MCF 10A (cell line): ENCODE data around the gene EDEM1. TPM values are rescaled to one million over a fixed set of nuclear protein-coding genes. Genes with fewer than 3 reads are reported as not detected.

Experiments
- BruUV-seq: library from RNA; stranded (reverse); fragments of 400-500 nt; replicated peaks from 2 replicates; lab custom pipeline; 2021; lab: Mats Ljungman, UMichigan
- CTCF ChIA-PET: fragments of 300-600 bp; sonication (Branson Sonifier 250); formaldehyde crosslinking; extraction: SDS; loops from one replicate; lab custom pipeline; 2021; ENCODE audit warnings: antibody characterized with exemption, inconsistent platforms; lab: Yijun Ruan, JAX
- POLR2A ChIA-PET: fragments of 300-600, 350-650 bp; sonication (Branson Sonifier 250); formaldehyde crosslinking; extraction: SDS; loops from one replicate; lab custom pipeline; 2020; ENCODE audit warnings: antibody characterized with exemption, inconsistent platforms; lab: Yijun Ruan, JAX
- DNase-seq: peaks from one replicate; pipeline ENCODE4 v3.0.0-alpha.2; 2018; ENCODE audit not compliant: unreplicated experiment
- H3K27ac Mint-ChIP-seq: one replicate; pipeline ENCODE4 v1.8.0; 2022; ENCODE audit warnings: mild to moderate bottlenecking, low read depth, mixed read lengths; ENCODE audit not compliant: unreplicated experiment
- H3K27me3 Mint-ChIP-seq: one replicate; pipeline ENCODE4 v1.8.0; 2022; ENCODE audit warnings: mixed read lengths; ENCODE audit not compliant: insufficient read depth, unreplicated experiment
- H3K36me3 Mint-ChIP-seq: one replicate; pipeline ENCODE4 v1.8.0; 2022; ENCODE audit warnings: mild to moderate bottlenecking, moderate library complexity, mixed read lengths; ENCODE audit not compliant: insufficient read depth, unreplicated experiment
- H3K4me1 Mint-ChIP-seq: one replicate; pipeline ENCODE4 v1.8.0; 2022; ENCODE audit warnings: mixed read lengths; ENCODE audit not compliant: insufficient read depth, unreplicated experiment
- H3K4me3 Mint-ChIP-seq: one replicate; pipeline ENCODE4 v1.8.0; 2022; ENCODE audit warnings: mild to moderate bottlenecking, moderate library complexity, mixed read lengths; ENCODE audit not compliant: unreplicated experiment
- H3K9me3 Mint-ChIP-seq: one replicate; pipeline ENCODE4 v1.8.0; 2022; ENCODE audit warnings: mixed read lengths; ENCODE audit not compliant: unreplicated experiment
- CTCF ChIP-seq: fragments of 200-600 bp; IDR thresholded peaks from one replicate; pipeline ENCODE4 v1.8.0; 2022; ENCODE audit warnings: antibody characterized with exemption, mild to moderate bottlenecking; ENCODE audit not compliant: unreplicated experiment
- intact Hi-C: fragments of 100-400 bp; cut with micrococcal nuclease; formaldehyde crosslinking; loops from 2 replicates; pipeline ENCODE4 v1.14.1; 2022
- total RNA-seq: library from RNA; stranded (reverse); gene quantifications from 2 replicates; pipeline ENCODE4 v1.2.3, GENCODE V29; 2022

Gene EDEM1
- total RNA-seq, 1 experiment from 2014 or later, result 114 TPM

DNA sequence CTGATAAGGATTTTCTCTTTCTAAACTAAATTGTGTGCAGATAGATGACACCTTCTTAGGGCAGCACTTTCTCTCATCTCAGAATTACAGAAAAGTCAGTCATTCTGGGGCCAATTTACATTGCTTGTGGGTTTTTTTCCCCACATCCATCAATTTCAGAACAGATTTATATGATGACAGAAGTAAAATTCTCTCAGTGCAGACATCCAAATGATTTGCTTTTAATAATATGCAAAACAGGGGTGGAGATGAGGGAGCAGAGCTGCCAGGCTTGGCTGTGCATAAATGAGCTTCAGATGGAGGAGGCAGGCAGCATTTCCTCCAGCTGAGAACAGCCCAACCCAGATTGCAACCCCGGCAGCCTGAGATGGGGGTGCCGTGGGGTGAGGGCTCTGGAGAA, 44.0 kb downstream of the EDEM1 start:
- no peak for DNase-seq
- Mint-ChIP-seq H3K4me1 (no peaks in the 10 kb centered on the region), H3K36me3 (no peaks in the 10 kb centered on the region), H3K27ac (no peak overlapping the region), H3K9me3 (no peaks in the 10 kb centered on the region), H3K4me3 (no peak overlapping the region), H3K27me3 (no peaks in the 10 kb centered on the region)
- intact Hi-C loops, result no loop called here
- no TSS peak for BruUV-seq
- no peak for TF ChIP-seq CTCF
- POLR2A ChIA-PET, result interaction anchor here (0.7 kb wide), 1 partner anchor 177 kb away, joined by 3 read pairs; no protein-coding TSS in a partner anchor
- CTCF ChIA-PET, result interaction anchor here (1.1 to 1.3 kb wide), 2 partner anchors 41 to 95 kb away, joined by 3 to 7 read pairs; no protein-coding TSS in a partner anchor

- DNase-seq, result no peak
- ChIA-PET POLR2A (interaction anchor here (0.7 to 1.3 kb wide), 2 partner anchors 8 to 10 kb away, joined by 3 read pairs; no protein-coding TSS in a partner anchor), CTCF (interaction anchor here (0.6 to 1.3 kb wide), 4 partner anchors 17 to 1514 kb away, joined by 3 to 7 read pairs (median 3); no protein-coding TSS in a partner anchor)
- H3K27me3 Mint-ChIP-seq, result no peaks in the 10 kb centered on the region
- intact Hi-C loops, result no loop called here
- no peak for TF ChIP-seq CTCF
- H3K4me1 Mint-ChIP-seq, result no peaks in the 10 kb centered on the region
- BruUV-seq, result no TSS peak
- no peaks in the 10 kb centered on the region for H3K36me3 Mint-ChIP-seq
- no peak overlapping the region for H3K27ac Mint-ChIP-seq
- no peaks in the 10 kb centered on the region for H3K9me3 Mint-ChIP-seq
- H3K4me3 Mint-ChIP-seq, result no peak overlapping the region
These were observed 45.1 kb downstream of the EDEM1 start for GRCh38 chr3:5232570-5232969.

GRCh38 chr3:5233026-5233425, 45.5 kb downstream of the EDEM1 start:
- Mint-ChIP-seq H3K36me3 (no peaks in the 10 kb centered on the region), H3K27me3 (no peaks in the 10 kb centered on the region), H3K27ac (no peak overlapping the region), H3K9me3 (no peaks in the 10 kb centered on the region), H3K4me1 (no peaks in the 10 kb centered on the region), H3K4me3 (no peak overlapping the region)
- POLR2A ChIA-PET, result interaction anchor here (1.3 kb wide), 1 partner anchor 11 kb away, joined by 3 read pairs; no protein-coding TSS in a partner anchor
- no TSS peak for BruUV-seq
- CTCF ChIA-PET, result interaction anchor here (0.6 kb wide), 2 partner anchors 38 to 1514 kb away, joined by 3 read pairs; no protein-coding TSS in a partner anchor
- no peak for DNase-seq
- TF ChIP-seq CTCF, result no peak
- intact Hi-C loops, result no loop called here

- no peak for DNase-seq
- H3K4me3 Mint-ChIP-seq, result no peak overlapping the region
- ChIA-PET CTCF (no interaction called here), POLR2A (no interaction called here)
- no TSS peak for BruUV-seq
- no peak overlapping the region for H3K27ac Mint-ChIP-seq
- intact Hi-C loops, result no loop called here
- no peaks in the 10 kb centered on the region for H3K4me1 Mint-ChIP-seq
- TF ChIP-seq CTCF, result no peak
- no peaks in the 10 kb centered on the region for H3K9me3 Mint-ChIP-seq
- no peaks in the 10 kb centered on the region for H3K27me3 Mint-ChIP-seq
- no peaks in the 10 kb centered on the region for H3K36me3 Mint-ChIP-seq
These were observed 48.1 kb downstream of the EDEM1 start for GRCh38 chr3:5235655-5236054.
